OCI-LY7 (cell line): ENCODE data around the gene FIGLA.

ENCODE experiments used
- EZH2phosphoT487 ChIP-seq: fragments of 200-600 bp; sonication (generic); IDR thresholded peaks from 2 replicates; pipeline ENCODE4 v1.6.1; 2018; ENCODE audit warnings: low read depth, borderline replicate concordance, mild to moderate bottlenecking, mixed run types, antibody characterized with exemption, low read length, moderate library complexity, mixed read lengths
- TF ChIP-seq, protein P1 (sequence below): fragments of 200-600 bp; sonication (generic); conservative IDR thresholded peaks from 2 replicates; pipeline ENCODE4 v1.5.1; 2014; ENCODE audit warnings: mild to moderate bottlenecking, antibody characterized with exemption, low read length, moderate library complexity, mixed read lengths

DNA sequence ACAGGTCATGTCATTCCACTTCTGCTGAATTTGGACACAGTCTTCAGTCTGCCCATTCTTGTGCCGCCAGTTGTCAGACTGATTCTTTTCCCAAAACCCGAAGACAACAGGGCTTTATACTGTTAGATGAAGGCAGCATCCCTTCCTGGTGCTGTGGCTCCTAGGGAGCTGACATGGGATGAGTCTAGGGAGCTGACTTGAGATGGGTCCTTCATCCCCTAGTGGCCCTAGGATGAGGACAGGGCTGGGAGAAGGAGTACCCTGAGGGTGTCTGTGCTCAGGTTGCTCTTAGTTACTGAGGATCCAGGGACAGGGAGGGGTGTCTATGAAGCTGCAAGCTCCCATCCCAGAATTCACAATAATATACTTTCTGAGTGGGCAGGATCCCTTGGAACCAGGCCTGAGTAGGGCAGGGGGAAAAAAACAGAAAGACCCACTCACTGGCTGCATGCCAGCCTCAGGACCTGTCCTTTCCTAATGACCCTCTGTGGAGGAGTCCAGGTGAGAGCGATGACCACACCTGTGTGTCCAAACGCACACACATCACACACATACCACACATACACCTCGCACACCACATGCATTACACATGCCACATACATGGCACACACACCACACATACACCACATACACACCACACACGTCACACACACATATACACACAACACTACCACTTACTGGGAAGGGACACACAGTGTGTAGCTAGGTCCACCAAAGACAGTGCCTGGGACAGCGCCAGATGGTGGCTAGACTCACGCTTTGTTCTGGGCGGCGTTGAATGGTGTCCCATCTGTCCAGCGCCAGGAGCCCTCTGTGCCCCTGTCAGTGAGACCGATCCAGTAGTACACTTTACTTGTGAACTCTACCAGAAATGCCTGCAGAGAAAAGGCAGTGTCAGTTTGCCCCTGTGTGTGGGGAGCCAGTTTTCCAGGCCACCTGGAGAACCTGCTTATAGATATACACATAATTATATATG lies 18.8 kb upstream of the FIGLA start:
- TF ChIP-seq, protein P1, sequence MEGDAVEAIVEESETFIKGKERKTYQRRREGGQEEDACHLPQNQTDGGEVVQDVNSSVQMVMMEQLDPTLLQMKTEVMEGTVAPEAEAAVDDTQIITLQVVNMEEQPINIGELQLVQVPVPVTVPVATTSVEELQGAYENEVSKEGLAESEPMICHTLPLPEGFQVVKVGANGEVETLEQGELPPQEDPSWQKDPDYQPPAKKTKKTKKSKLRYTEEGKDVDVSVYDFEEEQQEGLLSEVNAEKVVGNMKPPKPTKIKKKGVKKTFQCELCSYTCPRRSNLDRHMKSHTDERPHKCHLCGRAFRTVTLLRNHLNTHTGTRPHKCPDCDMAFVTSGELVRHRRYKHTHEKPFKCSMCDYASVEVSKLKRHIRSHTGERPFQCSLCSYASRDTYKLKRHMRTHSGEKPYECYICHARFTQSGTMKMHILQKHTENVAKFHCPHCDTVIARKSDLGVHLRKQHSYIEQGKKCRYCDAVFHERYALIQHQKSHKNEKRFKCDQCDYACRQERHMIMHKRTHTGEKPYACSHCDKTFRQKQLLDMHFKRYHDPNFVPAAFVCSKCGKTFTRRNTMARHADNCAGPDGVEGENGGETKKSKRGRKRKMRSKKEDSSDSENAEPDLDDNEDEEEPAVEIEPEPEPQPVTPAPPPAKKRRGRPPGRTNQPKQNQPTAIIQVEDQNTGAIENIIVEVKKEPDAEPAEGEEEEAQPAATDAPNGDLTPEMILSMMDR = no peak
- no peak for TF ChIP-seq EZH2phosphoT487
